ENCODE data around the gene FBN1.

- no peak for TF ChIP-seq POLR2A (IDR thresholded peaks at IDR 0.05; ENCODE audit: low read length)
- no peak for TF ChIP-seq GATA1 (IDR thresholded peaks at IDR 0.05; ENCODE audit: low read depth, low read length)
These were observed 71.7 kb downstream of the FBN1 start for GRCh38 chr15:48573780-48574179.
